Activated T-helper 1 cell treated with Interleukin-2 at 50 U/mL for 16 hours (primary cell): ENCODE measurements around the gene ABCC5.

ENCODE experiments used
- DNase-seq: peaks from one replicate; pipeline ENCODE4 v3.0.0-alpha.2; 2020; ENCODE audit warnings: low read depth

Gene ABCC5

DNA sequence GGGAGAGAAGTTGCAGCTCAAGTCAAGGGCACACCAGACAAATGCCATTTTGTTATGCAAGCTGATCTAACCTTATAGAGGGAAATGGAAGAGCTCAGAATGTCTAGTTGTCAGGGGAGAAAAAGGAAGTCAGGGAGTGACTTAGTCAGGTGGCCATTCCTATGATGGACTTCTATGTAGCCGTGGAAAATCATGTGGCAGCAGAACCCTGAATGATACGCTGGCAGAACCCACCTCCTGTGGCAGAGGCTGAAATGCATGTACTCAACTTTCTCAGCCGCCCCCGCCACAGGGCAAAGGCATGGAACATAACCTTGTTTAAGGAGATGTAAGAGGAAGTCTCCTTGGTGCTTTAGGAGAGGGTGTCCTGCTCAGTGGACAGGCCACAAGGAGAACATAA, 95.3 kb downstream of the ABCC5 start:
- DNase-seq = no peak

GRCh38 chr3:183921096-183921495, 96.6 kb downstream of the ABCC5 start:
- DNase-seq = no peak

- DNase-seq = no peak
Measured at GRCh38 chr3:183920416-183920815, 97.3 kb downstream of the ABCC5 start.

DNA sequence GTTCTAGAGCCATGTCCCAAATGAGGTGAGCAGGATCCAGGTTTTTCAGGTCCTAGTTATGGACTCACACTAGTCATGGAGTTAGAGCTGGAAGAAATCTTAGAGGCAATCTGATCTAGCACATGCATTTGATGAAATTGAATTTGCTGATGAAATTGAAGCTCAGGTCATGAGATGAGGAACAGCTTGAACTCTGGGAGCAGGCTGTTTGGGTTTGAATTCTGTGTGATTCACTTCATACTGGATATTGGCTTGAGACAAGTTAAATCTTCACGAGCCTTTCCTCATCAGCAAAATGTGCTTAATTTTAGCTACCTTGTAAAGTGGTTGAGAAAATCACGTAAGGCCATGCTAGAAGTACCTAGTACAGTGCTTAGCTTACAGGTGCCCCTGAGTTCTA, 99.5 kb downstream of the ABCC5 start:
- DNase-seq = no peak

DNA sequence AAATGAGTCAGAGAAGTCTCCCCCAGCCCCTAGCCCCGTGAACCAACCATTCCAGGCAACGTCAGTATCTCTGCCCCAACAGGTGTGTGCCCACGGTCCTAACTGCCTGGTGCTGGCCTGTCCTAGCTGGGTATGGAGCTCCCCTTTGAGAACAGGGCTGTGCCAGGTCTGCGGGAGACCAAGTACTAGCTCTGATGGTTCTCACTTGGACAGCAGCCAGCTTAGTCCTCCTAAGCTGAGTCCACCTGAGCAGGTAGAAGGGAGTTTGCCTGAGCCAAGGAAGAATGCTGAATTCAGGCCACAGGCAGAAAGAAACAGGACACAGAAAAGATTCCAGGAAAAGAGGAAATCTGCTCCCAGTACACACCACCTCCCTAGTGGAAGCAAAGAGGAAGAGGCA, 99.9 kb downstream of the ABCC5 start:
- DNase-seq = no peak

GRCh38 chr3:183914856-183915255, 102.8 kb downstream of the ABCC5 start:
- no peak for DNase-seq

- DNase-seq = no peak
Measured at GRCh38 chr3:183913580-183913920, 104.1 kb downstream of the ABCC5 start.

DNA sequence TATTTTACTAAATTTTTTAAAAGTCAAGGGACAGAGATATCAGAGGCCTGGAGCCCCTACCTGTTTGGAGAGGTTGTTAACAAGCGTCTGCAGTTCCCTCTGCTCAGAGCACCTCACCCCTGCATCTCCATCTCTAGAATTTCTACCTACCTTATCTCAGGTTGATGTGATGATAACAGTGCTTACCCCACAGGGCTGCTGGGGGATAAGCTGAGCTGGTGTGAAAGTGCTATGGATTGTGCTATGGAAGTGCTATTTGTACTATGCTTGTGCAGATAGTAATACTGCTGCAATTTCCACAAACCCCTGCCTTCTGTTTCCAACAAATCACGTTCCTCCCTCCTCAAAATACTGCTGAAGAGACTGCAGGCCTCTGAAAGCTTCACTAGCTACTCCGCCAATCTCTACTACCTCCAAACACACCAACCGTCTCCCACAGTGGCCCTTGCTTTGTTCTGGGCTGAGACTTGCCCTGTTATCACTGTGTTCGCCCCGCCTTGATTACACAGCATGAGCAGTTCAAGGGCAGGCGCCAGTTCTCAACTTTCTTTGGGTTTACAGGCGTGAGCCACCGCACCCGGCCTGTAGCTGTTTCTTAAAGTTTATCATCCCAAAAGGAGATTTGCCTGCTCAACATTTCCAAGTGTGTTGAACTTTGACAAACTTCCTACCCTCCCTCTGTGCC, 104.6 kb downstream of the ABCC5 start:
- DNase-seq = no peak

DNA sequence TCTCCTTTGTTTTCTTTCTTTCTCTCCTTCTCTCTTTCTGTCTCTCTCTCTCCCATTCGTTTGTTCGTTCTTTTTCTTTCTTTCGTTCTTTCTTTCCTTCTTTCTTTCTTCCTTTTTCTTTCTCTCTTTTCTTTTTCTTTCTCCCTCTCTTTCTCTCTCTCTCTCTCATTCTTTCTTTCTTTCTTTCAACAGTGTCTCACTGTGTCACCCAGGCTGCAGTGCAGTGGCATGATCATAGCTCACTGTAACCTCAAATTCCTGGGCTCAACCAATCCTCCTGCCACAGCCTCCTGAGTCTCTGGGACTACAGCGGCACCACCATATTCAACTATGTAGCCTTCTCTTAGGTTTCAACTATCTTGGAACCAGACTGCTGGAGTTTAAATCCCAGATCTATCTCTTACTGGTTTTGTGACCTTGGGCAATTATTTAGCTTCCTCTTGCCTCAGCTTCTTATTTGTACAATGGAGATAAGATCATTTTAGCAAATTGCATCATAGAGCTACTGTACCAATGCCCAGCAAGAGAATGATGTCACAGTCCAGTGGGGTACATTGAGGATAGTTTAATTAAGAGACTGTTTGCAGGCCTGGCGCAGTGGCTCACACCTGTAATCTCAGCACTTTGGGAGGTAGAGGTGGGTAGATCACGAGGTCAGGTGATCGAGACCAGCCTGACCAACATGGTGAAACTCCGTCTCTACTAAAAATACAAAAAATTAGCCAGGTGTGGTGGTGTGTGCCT, 105.7 kb downstream of the ABCC5 start:
- no peak for DNase-seq

DNA sequence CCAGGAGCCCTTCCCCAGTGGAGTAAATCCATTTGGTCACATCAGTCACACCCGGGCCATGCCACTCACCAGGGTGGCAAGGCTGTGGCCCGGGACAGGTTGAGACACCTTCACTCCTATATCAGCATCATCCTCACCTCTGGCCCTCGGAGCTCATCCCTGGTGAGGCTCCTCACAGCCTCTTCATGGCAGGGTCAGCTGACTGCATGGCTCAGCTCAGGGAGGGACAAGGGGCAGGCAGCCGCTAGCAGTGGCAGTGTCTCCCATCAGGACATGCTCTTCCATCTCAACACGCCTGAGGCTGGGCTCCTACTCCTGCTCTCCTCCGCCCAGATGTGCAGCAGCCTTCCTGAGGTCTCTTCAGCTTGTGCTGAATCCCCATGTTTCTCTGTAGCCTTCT, 106.6 kb downstream of the ABCC5 start:
- DNase-seq = no peak

DNA sequence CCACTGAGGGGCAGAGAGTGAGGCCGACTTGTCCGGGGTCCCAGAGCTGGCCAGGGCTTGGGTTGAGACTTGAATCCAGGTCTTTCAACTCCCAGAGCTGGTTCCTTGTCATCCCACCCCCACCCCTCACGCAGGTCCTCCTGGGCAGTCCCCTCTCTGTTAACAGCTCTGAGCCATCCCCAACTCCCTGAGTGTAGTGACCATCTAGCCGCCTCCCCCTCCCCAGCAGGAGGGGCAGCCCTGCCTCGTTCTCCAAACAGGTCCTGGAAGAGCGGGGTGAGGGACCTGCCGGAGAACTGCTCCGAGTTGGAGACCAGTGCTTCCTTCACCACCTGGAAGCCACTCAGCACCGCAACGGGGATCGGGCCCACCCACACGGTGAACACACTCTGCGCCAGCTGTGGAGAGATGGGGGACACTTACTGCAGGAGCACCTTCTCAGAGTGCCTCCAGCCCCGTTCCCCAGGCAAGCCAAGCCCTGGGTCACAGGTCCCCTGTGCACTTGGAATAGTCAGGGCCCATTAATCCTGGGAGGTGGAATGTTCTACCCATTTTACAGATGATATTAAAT, 108.6 kb downstream of the ABCC5 start:
- no peak for DNase-seq

DNA sequence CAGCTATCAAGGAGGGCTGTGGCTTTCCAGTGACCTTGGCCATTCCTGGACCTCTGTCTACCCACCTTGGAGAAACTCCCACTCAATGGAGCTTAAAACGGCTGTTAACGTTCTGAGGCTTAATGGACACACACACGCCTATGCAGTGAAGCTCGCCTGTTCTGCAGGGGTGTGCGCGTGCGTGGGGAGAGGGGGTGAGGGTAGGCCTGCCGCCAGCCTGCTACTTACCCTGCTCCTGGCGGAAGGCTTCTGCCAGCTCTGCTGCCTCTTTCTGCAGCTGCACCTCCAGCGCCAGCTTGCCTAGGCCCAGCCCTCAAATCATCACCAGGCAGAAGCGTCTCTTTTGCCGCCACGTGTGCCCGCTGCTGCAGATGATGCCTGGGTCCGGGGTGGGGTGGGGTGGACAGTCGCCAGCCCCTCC, 109.8 kb downstream of the ABCC5 start:
- no peak for DNase-seq

DNA sequence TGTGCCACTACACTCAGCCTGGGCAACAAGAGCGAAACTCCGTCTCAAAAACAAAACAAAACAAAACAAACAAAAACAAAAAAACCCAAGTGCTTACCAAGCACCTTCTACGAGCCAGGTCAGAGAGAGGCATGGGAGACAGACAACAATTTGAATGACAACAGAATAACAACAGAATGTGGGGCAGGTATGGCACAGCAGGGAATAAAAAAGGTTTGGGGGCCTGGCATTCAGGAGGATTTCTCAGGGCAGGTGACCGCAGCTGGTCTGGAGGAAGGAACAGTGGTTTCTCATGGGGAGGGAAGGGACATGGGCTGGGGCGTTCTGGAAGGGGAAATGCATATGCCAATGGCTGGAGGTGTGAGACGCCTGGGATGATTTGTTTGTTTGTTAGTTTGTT, 110.5 kb downstream of the ABCC5 start:
- DNase-seq = no peak

GRCh38 chr3:183906234-183906921, 111.3 kb downstream of the ABCC5 start:
- DNase-seq = no peak

DNA sequence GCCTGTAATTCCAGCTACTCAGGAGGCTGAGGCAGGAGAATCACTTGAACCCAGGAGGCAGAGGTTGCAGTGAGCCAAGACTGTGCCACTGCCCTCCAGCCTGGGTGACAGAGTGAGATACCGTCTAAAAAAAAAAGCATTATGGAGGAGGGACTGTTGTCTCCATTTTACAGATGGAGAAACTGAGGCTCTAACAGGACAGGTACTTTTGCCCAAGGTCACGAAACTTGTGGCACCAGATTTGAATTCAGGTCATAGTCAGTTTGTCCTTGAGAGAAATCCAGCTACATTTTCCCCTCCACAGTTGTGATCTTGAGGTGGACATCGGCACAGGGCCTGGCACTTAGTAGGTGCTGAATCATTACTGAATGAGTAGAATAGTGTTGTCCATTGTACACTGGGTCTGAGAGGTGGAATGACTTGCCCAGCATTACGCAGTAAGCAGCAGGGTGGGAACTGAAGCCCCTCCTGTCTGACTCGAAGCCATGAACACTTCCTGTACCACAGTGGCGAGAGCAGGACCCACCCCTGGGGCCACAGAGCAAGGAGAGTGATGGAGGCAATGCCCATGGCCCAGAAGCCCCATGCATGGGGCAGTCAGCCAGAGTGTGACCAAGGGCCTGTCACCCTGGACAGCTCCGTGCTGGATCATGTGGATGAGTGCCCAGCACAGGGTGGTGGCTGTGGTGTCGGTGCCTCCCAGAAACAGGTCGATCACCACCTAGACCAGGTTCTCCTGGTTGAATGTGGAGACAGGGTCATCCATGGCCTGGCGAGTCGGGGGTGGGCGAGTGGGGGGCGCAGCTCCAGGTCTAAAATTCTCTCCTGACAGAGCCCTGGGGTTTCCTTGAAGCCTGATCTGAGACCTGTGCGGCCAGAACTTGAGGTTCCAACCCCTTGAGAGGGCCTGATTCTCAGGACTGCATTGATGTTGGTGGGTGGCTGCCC, 112.6 kb downstream of the ABCC5 start:
- no peak for DNase-seq

GRCh38 chr3:183898028-183898431, 119.7 kb downstream of the ABCC5 start:
- DNase-seq = no peak

DNA sequence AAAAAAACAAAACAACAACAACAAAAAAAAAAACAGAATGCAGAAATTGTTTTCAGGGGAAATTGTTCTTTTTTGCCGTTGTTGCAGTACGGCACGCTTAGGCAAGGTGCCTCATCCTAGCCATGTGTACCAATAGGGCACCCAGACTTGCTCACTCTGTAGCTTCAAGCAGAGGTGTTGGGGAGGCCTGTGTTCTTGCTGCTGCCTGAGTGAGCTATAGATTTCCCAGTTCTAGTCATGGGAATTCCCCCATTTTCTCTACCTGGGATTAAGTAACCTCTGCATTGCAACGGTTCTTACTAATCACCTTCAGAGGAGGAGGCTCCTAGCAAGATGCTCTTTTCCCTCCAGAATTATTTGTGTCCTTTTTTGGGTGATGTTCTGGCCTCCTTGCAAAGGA, 120.1 kb downstream of the ABCC5 start:
- no peak for DNase-seq

DNA sequence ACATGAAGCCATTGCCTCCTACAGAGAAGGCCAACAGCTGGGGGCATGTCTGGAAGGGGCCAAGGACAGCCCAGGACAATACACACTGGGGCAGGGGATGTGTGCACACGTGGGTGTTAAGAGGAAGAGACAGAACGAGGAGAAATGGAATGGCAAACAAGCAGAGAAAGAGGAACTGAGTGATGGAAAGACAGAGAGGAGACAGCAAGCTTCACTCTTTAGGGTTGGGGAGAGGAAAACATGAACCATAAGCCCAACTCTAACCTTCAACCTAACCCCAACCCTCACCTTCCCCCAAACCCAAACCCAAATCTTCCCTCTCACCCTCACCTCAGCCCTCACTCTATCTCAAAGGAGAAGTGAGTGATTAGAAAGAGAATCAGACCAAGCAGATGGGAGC, 121.1 kb downstream of the ABCC5 start:
- DNase-seq = no peak

DNA sequence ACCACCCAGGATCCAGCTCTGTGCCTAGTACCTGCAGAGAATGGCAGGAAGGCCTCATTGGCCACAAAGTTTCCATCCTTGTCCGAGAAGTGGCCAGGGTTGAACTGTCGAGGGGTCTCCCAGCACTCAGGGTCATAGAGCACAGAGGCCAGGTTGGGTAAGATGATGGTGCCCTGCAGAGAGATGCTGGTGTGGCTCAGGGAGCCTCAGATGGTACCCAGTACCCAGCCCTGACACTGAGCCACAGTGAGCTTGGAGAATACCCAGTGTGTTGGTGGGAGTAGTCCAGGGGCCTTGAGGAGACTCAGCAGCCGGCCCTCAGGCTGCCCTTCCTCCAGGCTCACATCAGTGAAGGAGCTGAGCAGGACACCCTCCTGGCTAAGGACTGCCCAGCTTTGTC, 121.5 kb downstream of the ABCC5 start:
- DNase-seq = no peak

- no peak for DNase-seq
Measured at GRCh38 chr3:183895774-183896173, 121.9 kb downstream of the ABCC5 start.

DNA sequence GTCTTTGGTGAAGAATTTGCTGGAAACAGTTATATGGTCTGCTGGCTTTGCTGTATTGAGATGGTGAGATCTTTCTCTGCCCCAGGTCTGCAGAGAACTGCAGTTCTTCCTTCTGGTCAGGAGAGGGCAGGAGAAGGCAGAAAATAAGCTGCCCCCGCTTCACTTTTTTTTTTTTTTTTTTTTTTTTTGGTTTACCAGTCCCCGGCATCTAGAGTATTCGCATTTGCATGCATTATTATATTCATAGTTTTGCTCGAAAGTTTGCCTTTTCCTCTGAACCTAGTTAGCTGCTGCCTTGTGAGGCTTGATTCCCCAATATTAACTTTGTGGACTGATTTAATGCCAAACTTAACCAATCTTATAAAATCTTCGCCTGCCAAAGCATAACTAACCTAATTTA, 122.4 kb downstream of the ABCC5 start:
- no peak for DNase-seq
